H1 (cell line): Measurements from ENCODE around the gene EEIG1.

Experiments
- EGR1 ChIP-seq: IDR thresholded peaks from 2 replicates; pipeline ENCODE4 v1.6.1; 2011; ENCODE audit warnings: low read depth, low read length, borderline replicate concordance
- EZH2 ChIP-seq: fragments of 200-600 bp; sonication (generic); IDR thresholded peaks from 2 replicates; pipeline ENCODE4 v1.7.1; 2012; ENCODE audit warnings: low read depth, mild to moderate bottlenecking, moderate library complexity, low read length, inconsistent platforms; ENCODE audit not compliant: severe bottlenecking
- HDAC6 ChIP-seq: IDR thresholded peaks from one replicate; pipeline ENCODE4 v1.7.1; 2012; ENCODE audit warnings: low read depth, mild to moderate bottlenecking, inconsistent platforms, low read length, moderate library complexity
- PHF8 ChIP-seq: fragments of 200-600 bp; sonication (generic); conservative IDR thresholded peaks from 2 replicates; pipeline ENCODE4 v1.7.1; 2012; ENCODE audit warnings: low read depth, mild to moderate bottlenecking, inconsistent platforms, low read length, moderate library complexity
- POLR2AphosphoS5 ChIP-seq: IDR thresholded peaks from 2 replicates; pipeline ENCODE4 v1.6.1; 2011; ENCODE audit warnings: low read depth, low read length
- RAD21 ChIP-seq, 2 experiments: IDR thresholded peaks in 1 of 2; conservative IDR thresholded peaks in 1 of 2; 2 replicates each; pipeline ENCODE4 v1.6.1; 2011; ENCODE audit warnings: low read depth in 2 of 2, low read length in 2 of 2, improper control_type of control experiment in 1 of 2, inconsistent platforms in 1 of 2, mild to moderate bottlenecking in 1 of 2, moderate library complexity in 1 of 2
- RFX5 ChIP-seq: IDR thresholded peaks from 2 replicates; pipeline ENCODE4 v1.6.1; 2011; ENCODE audit warnings: low read depth, low read length, improper control_type of control experiment, borderline replicate concordance
- RXRA ChIP-seq: IDR thresholded peaks from 2 replicates; pipeline ENCODE4 v1.6.1; 2011; ENCODE audit warnings: low read depth, mild to moderate bottlenecking, low read length, moderate library complexity; ENCODE audit not compliant: insufficient read depth
- SIN3A ChIP-seq, 2 experiments: IDR thresholded peaks in 1 of 2; conservative IDR thresholded peaks in 1 of 2; 2 replicates each; pipeline ENCODE4 v1.6.1; 2011 to 2012; ENCODE audit warnings: low read length in 2 of 2, improper control_type of control experiment in 1 of 2, low read depth in 1 of 2, mild to moderate bottlenecking in 1 of 2
- SP2 ChIP-seq: IDR thresholded peaks from 2 replicates; pipeline ENCODE4 v1.6.1; 2012; ENCODE audit warnings: mild to moderate bottlenecking, low read length, inconsistent platforms
- TEAD4 ChIP-seq: IDR thresholded peaks from 2 replicates; pipeline ENCODE4 v1.6.1; 2012; ENCODE audit warnings: low read depth, low read length, inconsistent platforms, mixed read lengths
- TF ChIP-seq, protein P1 (sequence below): IDR thresholded peaks from 2 replicates; pipeline ENCODE4 v1.6.1; 2012; ENCODE audit warnings: inconsistent platforms
- TF ChIP-seq, protein P2 (sequence below), 3 experiments: IDR thresholded peaks; 1 replicate in 2 of 3; 2 replicates in 1 of 3; pipeline versions ENCODE4 v1.5.1 to v1.6.1; 2011; ENCODE audit warnings: low read length in 3 of 3, mild to moderate bottlenecking in 3 of 3, inconsistent platforms in 2 of 3, low read depth in 1 of 3, moderate library complexity in 1 of 3; ENCODE audit not compliant: insufficient read depth in 1 of 3; ENCODE audit errors: control extremely low read depth in 1 of 3

DNA sequence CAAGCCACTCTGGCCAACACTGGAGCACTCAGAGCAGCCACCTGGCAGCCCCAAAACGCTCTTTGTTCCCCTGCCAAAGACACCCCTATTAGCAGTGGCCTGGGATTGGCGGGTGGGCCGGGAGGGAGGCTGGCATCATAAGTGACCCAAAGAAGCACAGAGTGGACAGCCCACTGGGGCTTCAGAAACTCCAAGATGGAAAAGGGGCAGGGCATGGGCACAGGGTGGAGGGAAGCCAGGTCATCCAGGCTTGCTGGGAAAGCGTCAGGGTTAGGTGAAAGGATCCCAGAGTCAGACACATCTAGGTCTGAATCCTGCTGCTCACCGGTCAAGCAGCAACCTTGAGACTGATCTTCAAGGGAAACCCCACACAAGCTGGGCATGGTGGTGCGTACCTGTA lies 14.8 kb downstream of the EEIG1 start:
- TF ChIP-seq, protein P1, sequence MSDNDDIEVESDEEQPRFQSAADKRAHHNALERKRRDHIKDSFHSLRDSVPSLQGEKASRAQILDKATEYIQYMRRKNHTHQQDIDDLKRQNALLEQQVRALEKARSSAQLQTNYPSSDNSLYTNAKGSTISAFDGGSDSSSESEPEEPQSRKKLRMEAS: no peak
- TF ChIP-seq SP2: no peak
- no peak for TF ChIP-seq HDAC6
- TF ChIP-seq, protein P2, sequence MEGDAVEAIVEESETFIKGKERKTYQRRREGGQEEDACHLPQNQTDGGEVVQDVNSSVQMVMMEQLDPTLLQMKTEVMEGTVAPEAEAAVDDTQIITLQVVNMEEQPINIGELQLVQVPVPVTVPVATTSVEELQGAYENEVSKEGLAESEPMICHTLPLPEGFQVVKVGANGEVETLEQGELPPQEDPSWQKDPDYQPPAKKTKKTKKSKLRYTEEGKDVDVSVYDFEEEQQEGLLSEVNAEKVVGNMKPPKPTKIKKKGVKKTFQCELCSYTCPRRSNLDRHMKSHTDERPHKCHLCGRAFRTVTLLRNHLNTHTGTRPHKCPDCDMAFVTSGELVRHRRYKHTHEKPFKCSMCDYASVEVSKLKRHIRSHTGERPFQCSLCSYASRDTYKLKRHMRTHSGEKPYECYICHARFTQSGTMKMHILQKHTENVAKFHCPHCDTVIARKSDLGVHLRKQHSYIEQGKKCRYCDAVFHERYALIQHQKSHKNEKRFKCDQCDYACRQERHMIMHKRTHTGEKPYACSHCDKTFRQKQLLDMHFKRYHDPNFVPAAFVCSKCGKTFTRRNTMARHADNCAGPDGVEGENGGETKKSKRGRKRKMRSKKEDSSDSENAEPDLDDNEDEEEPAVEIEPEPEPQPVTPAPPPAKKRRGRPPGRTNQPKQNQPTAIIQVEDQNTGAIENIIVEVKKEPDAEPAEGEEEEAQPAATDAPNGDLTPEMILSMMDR (IDR thresholded peaks at IDR 0.05; ENCODE audit: control extremely low read depth in 1 of 3, insufficient read depth in 1 of 3, low read depth in 1 of 3, low read length in 3 of 3): no peak
- TF ChIP-seq RXRA: no peak
- TF ChIP-seq PHF8: no peak
- TF ChIP-seq SIN3A (conservative IDR thresholded peaks at IDR 0.05 in 1 of 2, IDR thresholded peaks at IDR 0.05 in 1 of 2; ENCODE audit: low read depth in 1 of 2, low read length in 2 of 2): no peak
- TF ChIP-seq POLR2AphosphoS5: no peak
- TF ChIP-seq RAD21 (IDR thresholded peaks at IDR 0.05 in 1 of 2, conservative IDR thresholded peaks at IDR 0.05 in 1 of 2; ENCODE audit: low read depth in 2 of 2, low read length in 2 of 2): no peak
- TF ChIP-seq TEAD4: no peak
- no peak for TF ChIP-seq EZH2
- no peak for TF ChIP-seq RFX5
- no peak for TF ChIP-seq EGR1
